GM18873 (cell line): ENCODE results near the gene BPIFA1.

ENCODE experiments used
- ATAC-seq: cut with Tn5 transposase; IDR thresholded peaks from one replicate; pipeline ENCODE4 v1.9.1; 2021; ENCODE audit warnings: mild to moderate bottlenecking, moderate library complexity, moderate number of reproducible peaks; ENCODE audit not compliant: unreplicated experiment, low FRiP score

Gene BPIFA1

DNA sequence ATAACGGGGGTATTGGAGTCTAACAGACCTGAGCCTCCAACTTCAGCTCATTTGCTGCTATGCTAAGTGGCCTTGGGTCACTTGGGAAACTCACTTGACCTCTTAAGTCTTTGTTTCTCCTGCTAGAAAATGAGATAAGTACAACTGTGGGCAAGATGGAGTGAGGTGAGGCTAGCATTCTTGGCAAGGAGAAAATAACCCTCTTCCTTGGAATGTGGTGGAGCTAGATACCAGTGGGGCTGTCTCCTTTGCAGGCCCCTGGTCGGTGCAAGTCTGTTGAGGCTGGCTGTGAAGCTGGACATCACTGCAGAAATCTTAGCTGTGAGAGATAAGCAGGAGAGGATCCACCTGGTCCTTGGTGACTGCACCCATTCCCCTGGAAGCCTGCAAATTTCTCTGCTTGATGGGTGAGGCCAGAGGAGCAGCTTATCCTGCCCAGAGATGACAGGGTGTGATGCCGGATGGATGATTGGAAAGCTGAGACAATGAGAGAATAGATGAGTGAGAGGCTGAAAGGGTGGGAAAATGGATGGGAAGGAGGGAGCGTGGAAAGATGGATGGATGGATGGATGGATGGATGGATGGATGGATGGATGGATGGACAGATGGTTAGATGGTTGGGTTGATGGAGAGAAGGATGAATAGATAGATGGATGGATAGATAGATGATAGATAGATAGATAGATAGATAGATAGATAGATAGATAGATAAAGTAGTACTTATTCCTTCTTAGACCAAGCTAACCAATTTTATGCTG, 4.4 kb downstream of the BPIFA1 start:
- no peak for ATAC-seq

DNA sequence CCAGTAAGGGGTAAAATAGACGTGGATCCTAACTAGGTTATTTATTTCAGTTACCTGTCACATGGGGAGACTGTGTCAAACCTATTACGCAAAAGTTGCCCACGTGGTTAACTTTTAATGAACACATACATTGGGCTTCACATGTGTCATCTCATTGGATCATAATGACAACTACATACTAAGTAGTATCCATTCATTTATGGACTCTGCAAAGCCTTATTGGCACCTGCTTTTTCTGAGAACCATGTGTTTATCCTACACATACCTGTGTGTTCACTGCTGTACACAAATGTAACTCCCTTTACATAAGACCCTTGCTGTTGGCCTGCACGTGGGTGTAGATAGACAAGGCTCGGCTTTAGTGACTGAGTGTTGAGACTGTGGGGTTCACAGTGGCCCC, 5.1 kb downstream of the BPIFA1 start:
- ATAC-seq, result no peak

DNA sequence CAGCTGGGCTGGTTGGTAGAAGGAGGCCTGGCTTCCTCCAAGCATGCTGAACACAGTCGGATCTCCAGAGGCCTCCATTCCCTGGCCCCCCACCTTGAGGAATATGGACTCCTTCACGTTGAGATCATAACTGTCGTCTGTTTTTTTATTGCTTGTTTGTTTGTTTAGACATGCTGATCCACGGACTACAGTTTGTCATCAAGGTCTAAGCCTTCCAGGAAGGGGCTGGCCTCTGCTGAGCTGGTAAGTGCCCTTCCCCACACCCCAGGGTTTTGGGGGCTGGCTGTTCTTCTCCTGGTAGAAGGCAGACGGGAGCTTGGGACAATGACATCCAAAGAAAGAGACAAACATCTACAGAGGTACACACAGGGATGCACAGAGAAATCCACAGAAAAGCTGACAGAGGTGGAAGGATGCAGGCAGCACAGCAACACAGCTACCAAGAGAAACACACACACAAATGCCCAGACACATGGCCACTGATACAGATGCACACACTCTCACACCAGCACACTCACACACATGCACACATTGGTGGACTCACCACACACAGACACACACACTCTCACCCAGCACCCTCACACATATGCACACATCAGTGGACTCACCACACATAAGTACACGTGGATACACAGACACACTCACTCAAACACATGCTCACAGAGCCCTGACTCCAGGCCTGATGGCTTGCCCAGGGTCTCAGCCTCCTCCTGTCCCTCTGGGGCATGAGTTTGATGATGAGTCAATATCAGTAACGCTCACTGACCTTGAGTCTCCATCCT, 6.7 kb downstream of the BPIFA1 start:
- no peak for ATAC-seq

DNA sequence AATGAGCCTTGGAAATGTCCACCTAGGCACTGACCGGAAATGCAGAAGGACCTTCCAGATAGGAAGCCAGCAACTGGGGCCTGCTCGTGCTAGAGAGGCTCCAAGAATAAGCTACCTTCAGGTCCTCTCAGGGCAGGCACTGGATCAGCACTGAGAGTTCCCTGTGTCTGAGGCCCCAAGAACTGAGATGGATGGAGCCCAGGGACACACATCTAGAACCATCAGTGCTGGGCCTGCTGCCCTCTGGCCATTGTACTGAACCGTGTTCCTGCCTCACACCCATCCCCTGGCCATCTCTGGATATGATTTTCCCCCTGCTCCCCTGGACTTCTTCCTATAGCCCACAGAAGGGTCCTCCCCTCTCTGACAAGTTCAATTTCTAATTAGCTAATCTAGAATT, 10.3 kb downstream of the BPIFA1 start:
- no peak for ATAC-seq

DNA sequence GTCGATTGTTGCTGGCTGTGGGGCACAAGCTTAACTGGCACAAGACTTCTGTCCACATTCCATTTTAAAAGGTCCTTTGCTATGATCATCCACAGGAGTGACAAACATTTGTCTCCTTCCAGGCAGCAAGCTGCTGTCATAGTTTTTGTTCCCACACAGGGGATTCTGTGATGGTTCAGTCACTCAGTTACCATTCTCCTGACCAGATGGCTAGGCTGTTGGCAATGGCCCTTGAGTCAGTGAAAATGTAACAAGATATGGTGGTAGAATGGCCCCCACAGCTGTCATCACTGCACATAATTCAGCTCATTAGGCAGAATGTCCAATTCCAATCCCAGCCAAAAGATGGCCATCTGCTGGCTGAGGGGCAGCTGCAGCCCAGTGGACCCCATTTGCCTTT, 13.7 kb downstream of the BPIFA1 start:
- no peak for ATAC-seq

DNA sequence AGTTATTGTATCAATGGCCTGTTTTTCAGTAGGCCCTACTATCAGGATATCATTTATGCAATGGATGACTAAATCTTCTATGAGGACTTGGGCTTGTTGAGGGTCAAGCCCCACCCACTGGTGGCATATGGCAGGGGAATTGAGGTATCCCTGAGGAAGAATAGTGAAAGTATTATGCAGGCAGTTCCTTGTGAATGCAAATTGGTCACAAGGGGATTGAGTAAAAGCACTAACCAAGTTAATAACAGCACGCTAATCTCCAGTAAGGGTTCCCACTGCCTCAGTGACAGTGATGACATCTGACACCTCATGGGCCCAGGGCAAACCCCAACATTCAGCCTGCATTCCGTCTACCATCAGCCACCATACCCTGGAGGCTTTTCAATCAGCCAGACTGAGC, 14.9 kb downstream of the BPIFA1 start:
- ATAC-seq, result no peak

DNA sequence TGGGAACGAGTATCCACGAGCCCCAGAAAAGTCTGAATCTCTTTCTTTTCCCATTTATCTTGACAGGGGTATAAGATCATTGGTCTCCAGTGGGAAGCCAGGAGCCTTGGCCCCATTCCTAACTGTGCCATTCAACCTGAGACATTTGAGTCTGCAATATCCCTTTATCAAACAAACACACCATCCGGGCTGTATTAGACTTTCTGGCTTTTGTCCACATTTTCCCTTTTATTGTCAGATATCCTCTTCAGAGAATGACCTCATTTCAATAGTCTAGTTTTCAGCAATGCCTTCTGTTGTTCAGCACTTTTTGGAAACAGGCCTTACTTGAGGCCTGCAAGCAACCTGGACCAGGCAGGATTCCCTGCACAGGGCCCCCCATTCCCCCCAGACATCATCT, 15.7 kb downstream of the BPIFA1 start:
- no peak for ATAC-seq

DNA sequence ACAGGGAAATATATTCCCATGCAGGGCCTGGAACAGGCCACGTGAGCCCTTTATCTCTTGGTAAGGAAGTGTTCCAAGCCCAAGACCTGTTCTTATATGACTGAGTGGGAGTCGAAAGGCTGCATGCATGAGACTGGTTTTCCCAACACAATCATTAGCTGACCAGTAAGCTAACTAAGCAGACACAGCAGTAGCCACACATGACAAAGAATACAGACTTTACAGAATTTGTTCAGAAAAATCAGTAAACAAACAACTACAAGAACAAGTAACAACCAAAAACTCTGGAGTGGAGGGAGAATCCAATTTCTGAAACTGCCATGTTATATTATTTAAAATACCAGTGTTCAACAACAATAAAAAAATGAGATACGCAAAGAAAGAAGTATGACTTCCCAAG, 16.7 kb downstream of the BPIFA1 start:
- ATAC-seq, result no peak

DNA sequence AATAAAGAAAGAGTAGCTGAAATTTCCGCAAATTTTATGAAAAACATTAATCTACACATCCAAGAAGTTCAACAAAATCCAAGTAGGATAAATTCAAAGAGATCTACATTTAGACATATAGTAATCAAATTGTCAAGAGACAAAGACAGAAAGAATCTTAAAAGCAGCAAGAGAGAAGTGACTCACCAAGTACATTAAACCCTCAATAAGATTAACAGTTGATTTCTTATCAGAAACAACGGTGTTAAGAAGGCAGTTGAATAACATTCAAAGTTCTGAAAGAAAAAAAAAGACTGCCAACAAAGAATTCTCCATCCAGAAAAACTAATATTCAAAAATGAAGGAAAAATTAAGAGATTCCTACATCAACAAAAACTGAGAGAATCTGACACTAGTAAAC, 19.2 kb downstream of the BPIFA1 start:
- no peak for ATAC-seq

DNA sequence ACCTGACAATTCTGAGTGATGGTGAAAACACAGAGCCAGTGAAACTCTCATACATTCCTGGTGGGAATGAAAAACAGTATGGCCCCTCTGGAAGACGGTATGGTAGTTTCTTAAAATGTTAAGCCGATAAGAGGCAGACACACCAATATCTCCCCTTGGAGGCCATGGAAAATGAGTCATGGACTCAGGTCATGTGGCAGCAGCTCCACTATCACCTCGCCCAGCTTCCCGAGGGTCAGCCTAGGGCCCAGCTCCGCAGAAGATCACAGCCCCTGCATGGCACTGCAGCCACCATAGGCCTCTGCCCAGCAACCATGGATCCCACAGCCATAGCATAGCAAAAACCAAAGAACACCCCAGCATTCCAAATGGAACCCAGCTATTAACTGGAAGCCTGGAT, 21.4 kb downstream of the BPIFA1 start:
- ATAC-seq, result no peak

DNA sequence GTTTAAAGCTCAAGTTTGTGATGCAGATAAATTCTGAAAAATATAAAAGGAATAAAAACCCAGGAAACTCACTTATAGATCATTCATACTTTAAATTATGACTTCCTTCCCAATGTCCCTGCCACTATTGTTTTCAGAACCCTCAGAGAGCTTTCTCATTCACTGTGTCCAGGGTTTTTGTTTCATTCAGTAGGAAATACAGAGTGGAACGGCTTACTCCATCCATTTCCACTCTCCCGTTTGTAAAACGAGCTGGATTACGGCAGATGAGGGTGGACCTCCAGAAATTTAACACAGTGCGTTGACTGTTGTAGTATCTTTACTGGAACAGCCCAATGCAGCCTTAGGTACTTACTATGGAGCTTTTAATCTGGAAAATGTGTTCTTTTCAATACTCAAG, 23.6 kb downstream of the BPIFA1 start:
- ATAC-seq, result no peak

DNA sequence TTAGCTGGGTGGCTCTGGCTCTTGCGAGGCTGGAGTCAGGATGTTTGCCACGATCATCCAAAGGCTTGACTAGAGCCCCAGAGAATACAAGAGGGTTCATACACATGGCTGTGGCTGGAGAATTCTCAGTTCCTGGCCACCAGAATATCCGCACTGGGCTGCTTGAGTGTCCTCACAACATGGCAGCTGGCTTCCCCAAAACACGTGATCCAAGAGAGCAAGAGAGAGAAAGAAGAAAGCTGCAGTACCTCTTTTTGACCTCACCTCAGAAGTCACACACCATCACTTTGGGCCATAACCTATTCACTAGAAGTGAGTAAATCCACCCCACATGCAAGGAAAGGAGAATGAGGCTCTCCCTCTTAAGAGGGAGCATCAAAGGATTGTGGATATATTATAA, 25.7 kb downstream of the BPIFA1 start:
- no peak for ATAC-seq

DNA sequence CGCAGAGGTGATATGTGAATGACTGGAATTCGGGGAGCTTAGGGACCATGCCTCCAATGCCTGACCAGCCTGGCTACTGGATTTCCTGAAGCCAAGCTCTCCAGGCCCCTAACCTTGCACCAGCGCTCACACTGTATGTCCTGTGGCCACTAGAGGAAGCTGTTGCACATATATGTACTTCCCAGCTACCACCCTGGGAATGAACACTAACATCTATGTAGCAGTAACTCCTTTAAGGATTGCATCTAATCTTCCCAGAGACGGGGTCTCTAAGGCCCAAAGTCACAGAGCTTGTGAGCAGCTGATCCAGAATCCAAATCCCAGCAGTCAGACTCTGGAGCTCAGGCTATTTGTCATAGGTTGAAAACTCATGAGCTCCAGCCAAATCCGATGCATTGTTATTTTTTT, 26.9 kb downstream of the BPIFA1 start:
- no peak for ATAC-seq

DNA sequence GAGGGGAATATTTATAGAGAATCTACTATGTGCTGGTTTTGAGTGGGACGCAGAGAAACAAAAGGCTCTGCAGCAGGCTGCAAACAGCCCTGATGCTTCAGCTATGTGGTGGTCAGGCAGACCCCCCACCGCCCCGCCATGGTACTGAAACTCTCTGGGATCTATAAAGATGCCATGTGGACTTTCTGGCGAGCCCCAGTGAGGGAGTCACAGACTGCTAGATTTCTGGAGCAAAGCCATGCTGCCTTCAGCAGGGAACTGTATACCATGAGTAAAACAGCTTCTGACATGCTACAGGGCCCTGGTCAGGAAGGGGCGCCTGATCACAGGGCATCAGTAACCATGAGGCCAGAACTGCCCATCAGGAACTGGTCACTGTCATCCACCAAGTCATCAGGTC, 28.0 kb downstream of the BPIFA1 start:
- ATAC-seq, result no peak

DNA sequence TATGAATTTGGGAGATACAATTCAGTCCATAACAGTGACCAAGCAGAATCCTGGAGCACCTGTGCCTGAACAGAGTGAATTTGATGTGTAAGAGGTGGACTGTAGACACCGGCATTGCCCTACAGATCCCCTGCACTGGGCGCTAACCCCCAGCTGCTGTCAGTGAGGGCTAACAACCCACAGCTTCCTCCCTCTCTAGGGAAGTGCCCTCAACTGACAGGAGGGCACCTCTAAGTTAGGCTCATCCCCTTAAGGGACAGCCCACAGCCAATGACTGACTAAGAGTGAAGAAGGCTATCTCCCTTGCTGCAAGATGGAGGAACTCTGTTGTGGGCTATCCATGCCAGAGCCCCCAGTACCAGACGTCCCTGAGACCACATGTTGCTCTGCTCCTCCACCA, 31.9 kb downstream of the BPIFA1 start:
- ATAC-seq, result no peak

DNA sequence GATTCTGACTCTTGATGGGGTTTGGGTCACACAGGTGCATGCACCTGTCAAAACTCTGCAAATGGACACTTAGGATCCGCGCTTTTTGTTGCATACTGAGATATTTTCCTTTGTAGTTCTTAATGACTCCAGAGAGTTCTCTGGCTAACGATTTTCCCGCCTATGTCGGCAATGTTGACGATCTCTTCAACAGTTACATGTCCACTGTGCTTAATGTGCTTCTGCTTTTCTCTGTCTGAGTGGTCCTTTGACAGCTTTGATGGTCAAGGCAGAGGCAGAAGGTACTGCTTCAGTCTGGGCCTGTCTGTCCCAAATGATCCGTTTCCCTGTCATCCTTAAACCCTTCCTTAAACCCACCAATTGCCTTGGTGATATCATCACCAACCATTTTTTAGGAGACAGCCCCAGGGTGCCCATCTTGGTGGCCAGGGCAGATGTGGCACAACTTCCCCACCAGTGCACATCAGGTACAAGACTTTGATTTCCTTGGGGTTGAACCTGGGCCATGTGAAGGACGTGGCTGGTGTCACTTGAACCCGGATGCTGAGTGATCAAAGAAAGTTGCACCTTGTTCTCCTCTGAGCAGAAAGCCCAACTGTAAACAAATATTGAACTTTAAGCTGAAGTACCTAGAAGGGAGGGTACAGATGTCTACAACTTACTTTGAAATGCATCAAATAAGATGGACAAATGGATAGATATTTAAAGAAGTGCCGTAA, 36.5 kb downstream of the BPIFA1 start:
- no peak for ATAC-seq

DNA sequence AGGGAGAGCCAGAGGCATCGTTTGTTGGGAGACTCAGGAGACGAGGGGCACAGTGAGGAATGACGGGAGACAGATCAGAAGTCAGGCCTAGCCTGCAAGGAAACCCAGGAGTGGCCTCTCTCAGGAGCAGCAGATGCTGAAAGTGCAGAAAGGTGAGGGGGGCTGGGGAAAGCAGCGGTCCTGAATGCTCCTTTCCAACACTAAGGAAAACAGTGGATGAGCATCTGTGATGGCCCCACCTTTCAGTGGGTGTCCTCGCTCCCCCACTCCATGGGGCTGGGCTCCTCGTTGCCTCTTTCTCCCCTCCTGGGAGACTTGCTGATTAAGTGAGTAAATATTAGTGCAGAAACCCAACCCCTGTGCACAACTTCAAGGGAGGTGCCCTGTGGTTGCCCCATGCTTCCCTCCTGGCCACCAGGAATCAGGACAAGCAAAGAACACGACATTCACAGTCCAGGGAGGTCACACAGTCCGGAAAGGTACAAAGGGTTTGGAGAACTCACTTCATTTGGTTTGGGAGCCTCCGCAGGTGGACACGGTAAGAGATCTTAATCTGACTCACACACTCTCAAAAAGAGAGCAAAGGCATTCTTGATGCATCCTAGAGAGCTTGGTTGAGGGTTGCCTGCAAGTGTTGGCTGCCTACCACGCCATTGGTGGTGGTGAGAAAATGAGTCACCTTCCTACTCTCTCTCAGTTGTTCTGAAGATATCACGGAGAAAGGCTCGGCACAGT, 37.5 kb downstream of the BPIFA1 start:
- ATAC-seq, result no peak

DNA sequence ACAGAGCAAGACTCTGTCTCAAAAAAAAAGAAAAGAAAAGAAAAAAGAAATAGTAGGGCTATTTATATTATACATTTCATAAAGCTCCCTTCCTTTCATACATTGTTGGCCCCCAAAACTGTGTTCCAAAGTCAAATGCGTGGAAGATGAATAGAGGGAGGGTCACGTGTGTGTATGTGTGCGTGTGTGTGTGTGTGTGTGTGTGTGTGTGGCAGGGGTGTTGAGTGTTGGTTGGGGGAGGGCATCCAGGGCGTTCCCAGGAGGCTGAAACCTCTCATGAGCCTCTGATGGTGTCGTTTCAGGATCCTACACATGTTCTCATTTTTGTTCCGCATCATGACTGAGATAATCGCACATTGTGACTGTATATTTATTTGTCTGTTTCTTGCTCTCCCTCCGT, 39.4 kb downstream of the BPIFA1 start:
- no peak for ATAC-seq

DNA sequence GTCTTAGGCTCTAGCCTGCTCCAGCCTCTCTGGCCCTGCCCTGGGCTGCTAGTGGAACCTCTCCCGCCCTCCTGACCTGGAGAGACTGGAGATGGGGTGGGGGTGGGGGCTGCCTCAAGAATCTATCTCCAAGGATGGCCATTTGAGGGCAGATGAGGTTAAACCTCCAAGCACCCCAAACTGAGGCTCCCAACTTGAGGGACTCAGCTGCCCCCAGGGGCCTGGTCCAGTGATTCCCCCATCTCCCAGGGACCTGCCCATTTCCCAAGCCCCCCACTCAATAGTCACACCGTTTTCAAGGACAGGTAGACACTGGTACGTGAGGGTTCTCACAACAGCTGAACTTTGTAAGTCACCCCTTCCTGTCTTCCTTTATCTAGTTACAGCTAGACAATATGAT, 40.1 kb downstream of the BPIFA1 start:
- no peak for ATAC-seq

DNA sequence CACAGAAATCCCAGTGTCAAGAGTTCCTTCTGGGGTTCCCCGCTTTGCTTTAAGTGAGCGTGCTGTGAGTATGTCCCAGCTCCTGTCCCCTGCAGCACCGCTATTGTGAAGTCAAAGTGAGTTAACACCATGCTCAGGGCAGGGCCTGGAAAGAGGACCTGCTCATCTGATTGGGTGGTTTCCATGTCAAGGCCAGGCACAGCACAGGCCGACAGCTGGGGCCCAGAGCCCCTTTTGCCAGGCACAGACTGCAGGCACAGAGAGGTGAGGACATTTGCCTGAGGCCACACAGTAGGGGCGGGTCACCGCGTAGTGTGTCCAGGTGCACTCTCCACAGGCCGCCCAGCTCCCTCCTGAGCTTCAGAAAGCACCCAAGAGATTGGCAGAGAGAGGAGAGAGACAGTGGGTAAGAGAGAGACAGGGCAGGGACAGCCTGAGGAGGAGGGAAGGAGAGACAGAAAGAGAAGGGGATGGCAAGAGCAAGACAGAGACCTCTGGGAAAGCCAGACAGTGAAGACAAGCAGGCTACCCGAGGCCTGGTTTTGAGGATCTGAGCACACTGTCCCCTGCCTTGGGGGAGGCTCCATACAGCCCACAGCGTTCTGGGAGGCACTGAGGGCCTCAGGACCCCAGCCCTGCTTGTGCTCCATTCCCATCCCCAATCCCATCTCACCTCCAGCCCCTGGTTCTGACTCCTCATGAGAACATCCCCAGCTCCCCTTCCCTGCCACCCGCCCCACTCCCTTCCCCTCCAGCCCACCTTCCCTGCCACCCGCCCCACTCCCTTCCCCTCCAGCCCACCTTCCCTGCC, 40.7 kb downstream of the BPIFA1 start:
- ATAC-seq, result no peak
